ENCODE results near the gene PGLYRP4.

DNA sequence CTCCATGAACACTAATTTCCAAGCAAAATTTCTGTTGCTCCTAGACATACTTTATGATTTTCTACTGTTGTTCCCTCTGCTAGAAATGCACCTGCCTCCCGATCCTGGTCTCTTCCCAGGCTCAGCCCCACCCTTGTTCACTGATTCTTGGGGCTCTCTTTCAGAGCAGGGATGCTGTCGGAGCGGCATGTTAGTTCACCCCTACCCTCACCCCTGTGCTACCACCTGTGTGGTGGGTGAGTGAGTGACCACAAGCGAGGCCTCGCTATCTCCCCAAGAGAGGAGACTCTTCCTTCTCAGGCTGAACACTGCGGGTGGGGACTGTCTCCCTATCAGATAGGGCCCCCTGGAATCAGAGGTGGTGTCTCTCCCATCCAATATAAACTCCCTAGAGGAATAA is 47.1 kb upstream of the PGLYRP4 start:
- no peak for TF ChIP-seq CTCF (conservative IDR thresholded peaks at IDR 0.05; ENCODE audit: low read length)
- no peak for TF ChIP-seq EZH2phosphoT487 (IDR thresholded peaks at IDR 0.05; ENCODE audit: borderline replicate concordance)
